NCI-H1436 (cell line): ENCODE results near the gene RABGEF1.
"Not testable (repeated sequence)": the region's sequence is repeated elsewhere in the genome, so short reads cannot be mapped to it uniquely, and the experiment has no call there.

ENCODE experiments used
- DNase-seq: peaks from one replicate; lab custom pipeline; 2025; lab: John Stamatoyannopoulos, UW

Gene RABGEF1

GRCh38 chr7:66740302-66740979 lies at the start of gene RABGEF1:
Gene RABGEF1, plus strand, starts transcription at chr7:66740733. Its CDS starts 31,167 bp downstream, at chr7:66771900.
- DNase-seq, result peak; percentile 95

GRCh38 chr7:66693331-66693730 lies 47.2 kb upstream of the RABGEF1 start:
- no peak for DNase-seq

- no peak for DNase-seq
Observed at GRCh38 chr7:66694286-66694685, 46.2 kb upstream of the RABGEF1 start.

DNA sequence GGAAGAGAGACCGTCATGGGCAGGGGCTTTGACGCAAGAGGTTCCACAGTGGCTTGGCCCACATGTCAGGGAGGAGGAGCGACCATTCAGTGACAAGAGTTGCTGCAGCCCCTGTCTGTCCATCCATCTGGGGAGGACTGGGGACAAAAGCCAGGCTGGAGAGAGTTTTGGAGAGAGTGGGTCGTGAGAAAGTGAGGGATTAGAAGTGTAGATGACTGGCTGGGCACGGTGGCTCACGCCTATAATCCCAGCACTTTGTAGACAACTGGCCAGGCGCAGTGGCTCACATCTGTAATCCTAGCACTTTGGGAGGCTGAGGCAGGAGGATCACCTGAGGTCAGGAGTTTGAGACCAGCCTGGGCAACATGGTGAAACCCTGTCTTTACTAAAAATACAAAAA lies 45.1 kb upstream of the RABGEF1 start:
- DNase-seq, result not testable (repeated sequence)

- DNase-seq, result not testable (repeated sequence)
Observed at GRCh38 chr7:66696134-66696533, 44.4 kb upstream of the RABGEF1 start.

DNA sequence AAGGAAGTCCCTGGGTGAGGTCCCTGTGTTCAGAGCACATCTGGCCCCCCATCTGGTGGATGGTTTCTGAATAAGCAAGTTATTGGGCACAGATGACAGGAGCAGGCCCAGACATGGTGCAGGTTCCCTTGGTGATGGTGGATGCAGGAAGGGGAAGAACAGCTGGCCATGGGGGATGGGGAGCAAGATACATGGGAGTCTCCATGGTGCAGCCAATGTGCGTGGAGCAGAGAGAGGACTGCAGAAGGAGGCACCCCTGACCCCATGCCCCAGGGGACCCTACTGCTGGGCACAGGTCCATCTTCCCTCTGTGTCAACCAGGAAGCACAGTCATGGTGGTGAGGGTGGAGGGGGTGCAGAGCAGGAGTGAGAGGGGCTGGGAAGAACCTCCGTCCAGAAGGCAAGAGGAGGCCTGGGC lies 43.8 kb upstream of the RABGEF1 start:
- DNase-seq, result no peak

DNA sequence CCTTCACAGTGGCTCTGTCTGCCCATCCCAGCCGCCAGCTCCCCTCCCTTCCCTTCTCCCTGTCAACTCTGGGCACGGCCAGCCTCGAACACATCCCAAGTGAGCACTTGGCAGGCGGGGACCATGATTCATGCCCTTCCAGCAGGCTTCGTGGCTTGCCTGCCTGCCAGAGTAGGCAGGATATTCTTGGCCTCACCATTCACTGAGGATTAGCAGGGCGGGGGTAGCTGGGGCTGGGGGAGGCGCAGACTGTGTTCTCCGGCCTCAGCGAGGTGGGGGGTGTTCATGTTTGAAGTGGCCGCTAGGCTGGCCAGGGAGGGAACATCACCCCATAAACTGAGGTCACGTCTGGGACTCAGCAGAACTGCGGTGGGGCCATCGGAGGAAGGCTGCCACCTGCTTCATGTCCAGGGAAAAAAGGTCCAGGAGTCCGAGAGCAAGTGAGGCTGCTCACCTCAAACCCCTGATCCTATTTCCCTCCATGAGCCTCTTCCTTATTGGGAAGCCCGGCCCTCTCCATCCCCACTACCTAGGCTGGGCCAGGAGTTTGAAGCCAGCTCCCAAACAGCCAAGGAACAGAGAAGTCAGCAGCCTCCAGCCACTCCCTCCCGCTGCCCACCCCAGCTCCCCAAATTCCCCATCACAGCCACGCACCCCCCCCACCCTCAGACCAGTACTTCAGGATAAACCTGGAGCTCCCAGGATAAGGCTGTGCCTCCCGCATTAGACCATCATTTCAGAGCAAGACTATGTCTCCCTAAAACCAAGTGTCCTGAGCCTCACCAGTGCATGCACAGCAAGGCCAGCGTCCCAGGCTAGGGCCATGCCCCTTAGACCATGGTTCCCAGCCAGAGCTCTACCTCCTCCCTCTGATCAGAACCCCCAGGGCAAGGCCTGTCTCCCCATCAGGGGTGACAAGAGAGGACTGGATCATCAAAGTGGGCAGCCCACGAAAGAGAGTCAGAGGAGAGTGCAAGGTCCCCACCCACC lies 42.8 kb upstream of the RABGEF1 start:
- no peak for DNase-seq

DNA sequence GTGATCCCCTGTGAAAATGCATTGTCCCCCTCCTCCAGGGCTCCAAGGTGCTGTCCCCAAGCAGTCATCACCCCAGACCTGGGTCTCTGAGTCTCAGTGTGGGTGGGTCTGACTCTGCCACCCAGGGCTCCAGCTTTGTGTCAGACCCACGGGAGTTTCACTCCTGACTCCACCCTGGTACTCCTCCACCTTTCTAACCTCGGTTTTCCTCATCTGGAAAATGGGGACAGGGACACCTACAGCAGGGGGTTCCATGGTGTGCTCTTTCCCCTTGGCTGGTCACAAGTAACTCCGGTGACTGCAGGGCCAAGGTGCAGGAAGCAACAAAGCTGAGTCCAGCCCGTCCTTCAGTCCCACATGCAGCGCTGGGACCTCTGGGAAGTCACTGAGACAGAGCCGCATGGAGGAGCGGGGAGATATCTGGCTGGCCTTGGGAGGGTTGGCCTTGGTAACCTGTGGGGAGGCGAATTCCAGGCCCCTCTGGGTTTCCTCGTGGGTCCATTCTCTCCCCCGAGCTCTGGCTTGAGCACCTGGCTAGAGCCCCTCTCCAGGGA lies 41.8 kb upstream of the RABGEF1 start:
- DNase-seq, result no peak

DNA sequence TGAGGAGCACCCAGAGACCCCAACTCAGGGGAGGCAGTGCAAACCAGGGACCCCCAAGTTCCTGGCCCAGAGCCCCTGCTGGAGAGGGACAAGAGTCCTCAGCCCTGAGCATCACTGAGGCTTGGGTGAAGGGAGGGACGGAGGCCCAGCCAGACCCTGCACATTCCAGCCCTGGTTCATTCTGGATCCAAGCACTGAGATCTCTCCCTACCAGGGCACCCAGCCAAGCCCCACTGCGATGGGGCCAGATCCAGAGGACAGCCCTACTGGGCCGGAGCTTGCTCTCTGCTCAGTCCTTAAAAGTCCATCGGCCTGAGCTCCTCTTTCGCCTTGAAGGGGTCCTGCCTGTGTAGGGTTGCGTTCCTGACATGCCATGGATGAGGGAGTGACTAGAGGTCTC lies 40.5 kb upstream of the RABGEF1 start:
- DNase-seq, result no peak

GRCh38 chr7:66700633-66701131 lies 39.9 kb upstream of the RABGEF1 start:
- DNase-seq, result no peak

DNA sequence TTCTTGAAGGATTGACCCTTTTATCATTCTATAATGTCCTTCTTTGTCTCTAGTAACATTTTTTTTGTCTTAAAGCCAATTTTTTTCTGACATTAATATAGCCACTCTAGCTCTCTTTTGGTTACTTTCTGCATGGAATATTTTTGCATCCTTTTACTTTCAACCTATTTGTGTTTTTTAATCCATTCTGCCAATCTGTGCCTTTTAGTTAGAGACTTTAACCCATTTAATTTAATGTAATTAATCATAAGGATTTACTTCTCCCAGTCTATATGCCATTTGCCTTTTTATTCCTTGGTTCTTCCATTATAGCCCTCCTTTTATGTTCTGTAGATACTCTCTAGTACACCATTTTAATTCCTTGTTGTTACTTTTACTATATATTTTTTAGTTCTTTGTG lies 32.7 kb upstream of the RABGEF1 start:
- DNase-seq, result no peak

DNA sequence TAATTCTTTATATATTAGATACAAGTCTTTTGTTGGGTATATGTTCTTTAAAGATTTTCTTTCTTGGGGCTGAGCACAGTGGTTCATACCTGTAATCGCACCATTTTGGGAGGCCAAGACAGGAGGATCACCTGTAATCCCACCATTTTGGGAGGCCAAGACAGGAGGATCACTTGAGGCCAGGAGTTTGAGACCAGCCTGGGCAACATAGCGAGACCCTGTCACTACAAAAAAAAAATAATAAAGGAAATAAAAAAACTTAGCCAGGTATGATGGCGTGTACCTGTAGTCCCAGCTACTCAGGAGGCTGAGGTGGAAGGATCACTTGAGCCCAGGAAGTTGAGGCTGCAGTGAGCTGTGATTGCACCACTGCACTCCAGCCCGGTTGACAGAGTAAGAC lies 29.8 kb upstream of the RABGEF1 start:
- not testable (repeated sequence) for DNase-seq

GRCh38 chr7:66713687-66714086 lies 26.8 kb upstream of the RABGEF1 start:
- no peak for DNase-seq

GRCh38 chr7:66716634-66717033 lies 23.9 kb upstream of the RABGEF1 start:
- not testable (repeated sequence) for DNase-seq

GRCh38 chr7:66720561-66720960 lies 20.0 kb upstream of the RABGEF1 start:
- no peak for DNase-seq

GRCh38 chr7:66725843-66726242 lies 14.7 kb upstream of the RABGEF1 start:
- DNase-seq, result no peak

- no peak for DNase-seq
Observed at GRCh38 chr7:66727058-66727457, 13.5 kb upstream of the RABGEF1 start.

DNA sequence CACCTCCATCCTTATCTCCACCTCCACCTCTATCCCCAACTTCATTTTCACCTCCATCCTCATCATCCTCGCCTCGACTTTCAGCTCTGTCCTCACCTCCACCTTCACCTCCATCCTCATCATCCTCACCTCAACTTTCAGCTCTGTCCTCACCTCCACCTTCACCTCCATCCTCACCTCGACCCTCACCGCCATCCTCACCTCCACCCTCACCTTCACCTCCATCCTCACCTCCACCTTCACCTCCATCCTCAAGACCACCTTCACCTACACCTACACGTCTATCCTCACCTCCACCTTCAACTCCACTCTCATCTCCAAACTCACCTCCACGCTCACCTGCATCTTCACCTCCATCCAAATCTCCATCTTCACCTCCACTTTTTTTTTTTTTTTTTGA lies 12.0 kb upstream of the RABGEF1 start:
- no peak for DNase-seq

- no peak for DNase-seq
Observed at GRCh38 chr7:66729274-66729673, 11.3 kb upstream of the RABGEF1 start.

DNA sequence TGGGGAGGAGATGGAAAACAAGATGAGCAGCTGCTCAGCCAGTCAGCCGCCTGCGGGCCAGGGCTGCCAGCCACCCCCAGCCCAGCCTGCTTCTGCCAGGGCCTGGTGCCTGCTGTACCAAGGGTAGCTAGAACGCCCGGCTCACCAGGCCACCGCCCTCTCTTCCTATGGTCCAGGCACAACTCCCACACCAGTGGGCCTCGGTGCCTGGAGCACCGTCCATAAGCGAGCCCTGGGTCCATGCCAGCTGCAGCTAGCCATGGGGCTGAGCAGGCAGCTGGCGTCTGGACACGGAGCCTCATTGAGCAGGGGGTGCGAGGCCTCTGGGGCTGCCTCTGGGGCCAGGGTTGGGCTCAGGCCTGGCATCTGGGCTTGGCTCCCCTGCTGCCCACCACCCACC lies 8.5 kb upstream of the RABGEF1 start:
- DNase-seq, result no peak

- DNase-seq, result no peak
Observed at GRCh38 chr7:66732439-66732838, 8.1 kb upstream of the RABGEF1 start.

GRCh38 chr7:66734006-66734405 lies 6.5 kb upstream of the RABGEF1 start:
- DNase-seq, result no peak

GRCh38 chr7:66735154-66735553 lies 5.4 kb upstream of the RABGEF1 start:
- no peak for DNase-seq
